B cell (primary cell): ENCODE results near the gene ERC2. TPM values are rescaled to one million over a fixed set of nuclear protein-coding genes. Genes with fewer than 3 reads are reported as not detected.

ENCODE experiments used
- ATAC-seq: fragments of 200-7000 bp; cut with Tn5 transposase; one replicate; pipeline ENCODE4 v1.10.0; 2021; ENCODE audit warnings: low read depth, mild to moderate bottlenecking, moderate number of reproducible peaks, moderate library complexity
- CTCF ChIA-PET: fragments of 350-600 bp; sonication (Branson Sonifier 250); formaldehyde crosslinking; loops from one replicate; lab custom pipeline; 2021; ENCODE audit warnings: antibody characterized with exemption, inconsistent platforms; lab: Charles Lee
- POLR2A ChIA-PET: fragments of 350-600 bp; sonication (Branson Sonifier 250); formaldehyde crosslinking; loops from one replicate; lab custom pipeline; 2021; ENCODE audit warnings: antibody characterized with exemption; lab: Charles Lee
- DNase-seq: peaks from one replicate; pipeline ENCODE4 v3.0.0; 2013
- H2AFZ ChIP-seq: 2 replicates; pipeline ENCODE4 v1.6.1; 2012; ENCODE audit warnings: mild to moderate bottlenecking, low read depth, low read length; ENCODE audit not compliant: insufficient read depth, poor library complexity, severe bottlenecking
- H3K27ac ChIP-seq, 2 donors: 1 replicate in 1 of 2; 2 replicates in 1 of 2; pipeline ENCODE4 v1.5.1; 2012 to 2013; ENCODE audit warnings: low read length in 2 of 2, mild to moderate bottlenecking in 2 of 2, moderate library complexity in 1 of 2
- H3K27me3 ChIP-seq, 4 experiments: fragments of 200-600 bp in 1 of 4; sonication (generic) in 1 of 4; replicated peaks in 1 of 4; 1 replicate in 2 of 4; 2 replicates in 2 of 4; pipeline versions ENCODE4 v1.6.1 to v1.7.0; 2013 to 2016; ENCODE audit warnings: low read length in 3 of 4, mild to moderate bottlenecking in 2 of 4, mixed read lengths in 1 of 4, moderate library complexity in 1 of 4; ENCODE audit not compliant: insufficient read depth in 4 of 4, control insufficient read depth in 3 of 4; ENCODE audit errors: control extremely low read depth in 1 of 4
- H3K36me3 ChIP-seq, 2 experiments: replicated peaks in 1 of 2; 1 replicate in 1 of 2; 2 replicates in 1 of 2; pipeline versions ENCODE4 v1.6.1 to v1.7.1; 2013; ENCODE audit warnings: low read length in 1 of 2; ENCODE audit not compliant: insufficient read depth in 2 of 2, control insufficient read depth in 1 of 2; ENCODE audit errors: control extremely low read depth in 1 of 2, extremely low read depth in 1 of 2
- H3K4me1 ChIP-seq, 2 donors: fragments of 200-600 bp in 1 of 2; sonication (generic) in 1 of 2; 1 replicate in 1 of 2; 2 replicates in 1 of 2; pipeline versions ENCODE4 v1.5.1 to v1.6.1; 2013 to 2017; ENCODE audit warnings: low read length in 2 of 2; ENCODE audit not compliant: control insufficient read depth in 2 of 2, insufficient read depth in 2 of 2
- H3K4me2 ChIP-seq: replicated peaks from 2 replicates; pipeline ENCODE3; 2012; ENCODE audit warnings: mild to moderate bottlenecking, low read depth, low read length; ENCODE audit not compliant: poor library complexity, severe bottlenecking
- H3K4me3 ChIP-seq, 5 experiments: fragments of 200-600 bp in 1 of 5; sonication (generic) in 1 of 5; 1 replicate in 3 of 5; 2 replicates in 2 of 5; pipeline versions ENCODE4 v1.5.1 to v1.7.0; 2011 to 2016; ENCODE audit warnings: low read length in 4 of 5, mild to moderate bottlenecking in 4 of 5, low read depth in 2 of 5, control low read depth in 1 of 5, moderate library complexity in 1 of 5; ENCODE audit not compliant: insufficient read depth in 1 of 5; ENCODE audit errors: control extremely low read depth in 1 of 5, extremely low read depth in 1 of 5
- H3K79me2 ChIP-seq: fragments of 200-600 bp; sonication (generic); one replicate; pipeline ENCODE4 v1.6.0; 2016; ENCODE audit warnings: low read length; ENCODE audit not compliant: control insufficient read depth, insufficient read depth
- H3K9ac ChIP-seq: fragments of 200-600 bp; sonication (generic); 2 replicates; pipeline ENCODE4 v1.6.1; 2017; ENCODE audit warnings: mild to moderate bottlenecking, low read length, moderate library complexity
- H3K9me3 ChIP-seq, 3 donors: one replicate each; pipeline versions ENCODE4 v1.6.1 to v1.7.1; 2013; ENCODE audit warnings: low read length in 2 of 3; ENCODE audit not compliant: control insufficient read depth in 2 of 3, insufficient read depth in 1 of 3; ENCODE audit errors: control extremely low read depth in 1 of 3
- H4K20me1 ChIP-seq: 2 replicates; pipeline ENCODE4 v1.6.0; 2012; ENCODE audit warnings: mild to moderate bottlenecking, low read length; ENCODE audit not compliant: insufficient read depth, control insufficient read depth, poor library complexity, severe bottlenecking
- H3K27ac Mint-ChIP-seq: one replicate; pipeline ENCODE4 v1.8.0; 2021; ENCODE audit warnings: mixed read lengths
- H3K27me3 Mint-ChIP-seq: one replicate; pipeline ENCODE4 v1.8.0; 2021; ENCODE audit warnings: mixed read lengths
- H3K4me1 Mint-ChIP-seq: one replicate; pipeline ENCODE4 v1.8.0; 2021; ENCODE audit warnings: mixed read lengths
- H3K4me3 Mint-ChIP-seq: one replicate; pipeline ENCODE4 v1.8.0; 2021; ENCODE audit warnings: mixed read lengths
- H3K9me3 Mint-ChIP-seq: one replicate; pipeline ENCODE4 v1.8.0; 2022; ENCODE audit warnings: mixed read lengths; ENCODE audit not compliant: insufficient read depth
- CTCF ChIP-seq: fragments of 200-600 bp; IDR thresholded peaks from one replicate; pipeline ENCODE4 v1.8.0; 2022; ENCODE audit warnings: antibody characterized with exemption, mild to moderate bottlenecking
- EZH2 ChIP-seq: IDR thresholded peaks from 2 replicates; pipeline ENCODE4 v1.6.1; 2012; ENCODE audit warnings: borderline replicate concordance, low read depth, mild to moderate bottlenecking, moderate library complexity, low read length; ENCODE audit not compliant: insufficient read depth, poor library complexity, severe bottlenecking
- WGBS: methylation state at CpG from one replicate; pipeline ENCODE4 v1.1.5; 2013; ENCODE audit warnings: missing lambda C conversion rate; ENCODE audit not compliant: insufficient coverage; 5-methylcytosine and 5-hydroxymethylcytosine counted together
- intact Hi-C: fragments of 100-400 bp; cut with micrococcal nuclease; formaldehyde crosslinking; loops from one replicate; pipeline ENCODE4 v1.10.0; 2022
- polyA plus RNA-seq: library from polyadenylated mRNA; depleted of rRNA; stranded (reverse); fragments of >200 nt; gene quantifications from 2 replicates; pipeline ENCODE4 v1.2.3, GENCODE V29; 2012
- total RNA-seq, 2 donors: library from RNA; stranded (reverse); fragments of 120-200 nt in 1 of 2; gene quantifications; 1 replicate in 1 of 2; 2 replicates in 1 of 2; pipeline versions ENCODE4 v1.2.3 to v1.2.4, GENCODE V29; 2013 to 2022

Gene ERC2
- total and polyA plus RNA-seq, 2 donors (not counting 1 experiment from before 2014, with no cell fraction given), result not detected

GRCh38 chr3:56406826-56407515, 61.3 kb downstream of the ERC2 start:
- ATAC-seq (no peak), DNase-seq (no peak)
- H3K9me3 Mint-ChIP-seq, result peaks cover 2% of the 10 kb centered on the region
- H3K4me1 Mint-ChIP-seq, result no peaks in the 10 kb centered on the region
- H3K27me3 Mint-ChIP-seq, result peaks cover 13% of the 10 kb centered on the region
- Histone ChIP-seq H3K9me3 (peaks cover 0 to 5% (median 0%) of the 10 kb centered on the region in 3 donors), H3K79me2 (no peaks in the 10 kb centered on the region), H3K9ac (no peak overlapping the region), H3K4me1 (no peaks in the 10 kb centered on the region), H4K20me1 (no peaks in the 10 kb centered on the region), H3K4me2 (no peak overlapping the region), H3K27me3 (no peaks in the 10 kb centered on the region), H3K36me3 (no peaks in the 10 kb centered on the region), H2AFZ (no peak overlapping the region), H3K4me3 (no peak overlapping the region), H3K27ac (no peak overlapping the region)
- 67% methylated on average over 1 of the region's 4 CpGs for WGBS
- H3K4me3 Mint-ChIP-seq, result no peak overlapping the region
- TF ChIP-seq EZH2, result no peak
- no peak for TF ChIP-seq CTCF
- CTCF ChIA-PET, result no interaction called here
- H3K27ac Mint-ChIP-seq, result no peak overlapping the region
- intact Hi-C loops, result no loop called here
- POLR2A ChIA-PET, result no interaction called here

GRCh38 chr3:56404884-56405283, 63.4 kb downstream of the ERC2 start:
- Histone ChIP-seq H2AFZ (no peak overlapping the region), H3K79me2 (no peaks in the 10 kb centered on the region), H3K27me3 (no peaks in the 10 kb centered on the region), H3K36me3 (no peaks in the 10 kb centered on the region), H3K4me1 (no peaks in the 10 kb centered on the region), H3K4me2 (no peak overlapping the region), H3K4me3 (no peak overlapping the region), H3K9me3 (peaks cover 0 to 5% (median 0%) of the 10 kb centered on the region in 3 donors), H3K27ac (no peak overlapping the region), H3K9ac (no peak overlapping the region), H4K20me1 (no peaks in the 10 kb centered on the region)
- no peak overlapping the region for H3K4me3 Mint-ChIP-seq
- DNase-seq (no peak), ATAC-seq (no peak)
- TF ChIP-seq EZH2, result no peak
- TF ChIP-seq CTCF, result no peak
- H3K27ac Mint-ChIP-seq, result no peak overlapping the region
- peaks cover 2% of the 10 kb centered on the region for H3K9me3 Mint-ChIP-seq
- H3K4me1 Mint-ChIP-seq, result no peaks in the 10 kb centered on the region
- intact Hi-C loops, result no loop called here
- WGBS, result 81% methylated on average over 3 of the region's 3 CpGs
- ChIA-PET POLR2A (no interaction called here), CTCF (no interaction called here)
- H3K27me3 Mint-ChIP-seq, result peaks cover 10% of the 10 kb centered on the region
